Keratinocyte (primary cell): Measurements from ENCODE around the gene SLC10A3. TPM values are rescaled to one million over a fixed set of nuclear protein-coding genes. Genes with fewer than 3 reads are reported as not detected.

Experiments used
- DNase-seq: peaks from one replicate; pipeline ENCODE4 v3.0.0-alpha.2; 2011; ENCODE audit warnings: low read depth, missing footprints, low spot score
- FAIRE-seq: peaks from 2 replicates; lab custom pipeline; 2011; peaks lifted over from hg19 to GRCh38; lab: Jason Lieb, UNC
- H2AFZ ChIP-seq: 2 replicates; pipeline ENCODE4 v1.6.0; 2012; ENCODE audit warnings: low read length, control low read depth, inconsistent platforms; ENCODE audit not compliant: control insufficient read depth
- H3K27ac ChIP-seq: 2 replicates; pipeline ENCODE4 v1.5.1; 2011; ENCODE audit warnings: low read length; ENCODE audit not compliant: control insufficient read depth, insufficient read depth
- H3K27me3 ChIP-seq: 3 replicates; pipeline ENCODE4 v1.6.0; 2011; ENCODE audit warnings: low read length; ENCODE audit not compliant: control insufficient read depth, insufficient read depth; ENCODE audit errors: extremely low read depth
- H3K36me3 ChIP-seq, 2 experiments: 2 replicates in 1 of 2; 3 replicates in 1 of 2; pipeline ENCODE4 v1.5.1; 2011; ENCODE audit warnings: low read length in 2 of 2, mild to moderate bottlenecking in 1 of 2; ENCODE audit not compliant: control insufficient read depth in 2 of 2, insufficient read depth in 2 of 2; ENCODE audit errors: extremely low read depth in 1 of 2
- H3K4me1 ChIP-seq: 3 replicates; pipeline ENCODE4 v1.5.1; 2011; ENCODE audit warnings: low read length; ENCODE audit not compliant: control insufficient read depth, insufficient read depth; ENCODE audit errors: extremely low read depth
- H3K4me2 ChIP-seq: 3 replicates; pipeline ENCODE4 v1.6.0; 2011; ENCODE audit warnings: low read depth, low read length; ENCODE audit not compliant: control insufficient read depth, insufficient read depth; ENCODE audit errors: extremely low read depth
- H3K4me3 ChIP-seq, 3 experiments: fragments of 200-600 bp in 1 of 3; sonication (generic) in 1 of 3; 2 replicates in 2 of 3; 3 replicates in 1 of 3; pipeline ENCODE4 v1.5.1; 2011 to 2016; ENCODE audit warnings: low read length in 3 of 3, mild to moderate bottlenecking in 3 of 3, control low read depth in 2 of 3, inconsistent platforms in 1 of 3, low read depth in 1 of 3, mixed read lengths in 1 of 3, mixed run types in 1 of 3, moderate library complexity in 1 of 3; ENCODE audit not compliant: control insufficient read depth in 2 of 3, insufficient read depth in 2 of 3; ENCODE audit errors: extremely low read depth in 1 of 3
- H3K79me2 ChIP-seq: 2 replicates; pipeline ENCODE4 v1.6.0; 2012; ENCODE audit warnings: low read length; ENCODE audit not compliant: control insufficient read depth, insufficient read depth
- H3K9ac ChIP-seq: 3 replicates; pipeline ENCODE4 v1.6.0; 2011; ENCODE audit warnings: low read length; ENCODE audit not compliant: control insufficient read depth, insufficient read depth; ENCODE audit errors: extremely low read depth
- H3K9me1 ChIP-seq: 3 replicates; pipeline ENCODE4 v1.6.0; 2011; ENCODE audit warnings: low read length; ENCODE audit not compliant: control insufficient read depth, insufficient read depth; ENCODE audit errors: extremely low read depth
- H3K9me3 ChIP-seq: 2 replicates; pipeline ENCODE4 v1.5.1; 2012; ENCODE audit warnings: low read depth, low read length; ENCODE audit not compliant: control insufficient read depth
- H4K20me1 ChIP-seq: 3 replicates; pipeline ENCODE4 v1.6.0; 2011; ENCODE audit warnings: low read length; ENCODE audit not compliant: control insufficient read depth, insufficient read depth; ENCODE audit errors: extremely low read depth
- EZH2 ChIP-seq: IDR thresholded peaks from one replicate; pipeline ENCODE4 v1.6.1; 2012; ENCODE audit warnings: inconsistent platforms, mild to moderate bottlenecking, low read length, moderate library complexity
- dilution Hi-C: fragments of 300-500 bp; cut with MboI; formaldehyde crosslinking; loops from one replicate; pipeline ENCODE4 v1.7.0; 2020; ENCODE audit warnings: low sequenced_read_pairs; ENCODE audit not compliant: extremely low pct_ligation_motif_present
- polyA plus RNA-seq, 5 experiments: library from polyadenylated mRNA; depleted of rRNA in 3 of 5; stranded (reverse) in 3 of 5; stranded (forward) in 1 of 5; unstranded in 1 of 5; fragments of >200 nt; gene quantifications; 1 replicate in 1 of 5; 2 replicates in 3 of 5; 3 replicates in 1 of 5; pipeline versions ENCODE4 v1.2.1 to v1.2.3, GENCODE V29; 2011 to 2012; ENCODE audit warnings: missing spikeins in 2 of 5, low read depth in 1 of 5, low replicate concordance in 1 of 5
- TF ChIP-seq, protein P1 (sequence below), 3 experiments: IDR thresholded peaks in 1 of 3; conservative IDR thresholded peaks in 1 of 3; optimal IDR thresholded peaks in 1 of 3; 2 replicates in 2 of 3; 3 replicates in 1 of 3; pipeline versions ENCODE3 to v1.5.1; 2011; ENCODE audit warnings: low read length in 3 of 3, mild to moderate bottlenecking in 3 of 3, moderate library complexity in 2 of 3, control low read depth in 1 of 3, inconsistent platforms in 1 of 3; ENCODE audit not compliant: insufficient read depth in 2 of 3; ENCODE audit errors: extremely low read depth in 1 of 3

The SLC10A3 gene
- polyA plus RNA-seq, 1 donor (not counting 4 experiments of a cell fraction or from before 2014, with no cell fraction given): 8.1 TPM

DNA sequence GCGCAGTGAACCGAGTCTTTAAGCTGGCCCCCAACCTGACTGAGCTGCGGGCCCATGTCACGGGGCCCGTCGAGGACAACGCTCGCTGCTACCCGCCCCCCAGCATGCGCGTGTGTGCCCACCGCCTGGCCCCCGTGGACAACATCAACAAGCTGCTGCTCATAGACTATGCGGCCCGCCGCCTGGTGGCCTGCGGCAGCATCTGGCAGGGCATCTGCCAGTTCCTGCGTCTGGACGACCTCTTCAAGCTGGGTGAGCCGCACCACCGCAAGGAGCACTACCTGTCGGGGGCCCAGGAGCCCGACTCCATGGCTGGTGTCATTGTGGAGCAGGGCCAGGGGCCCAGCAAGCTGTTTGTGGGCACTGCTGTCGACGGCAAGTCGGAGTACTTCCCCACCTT lies 30.1 kb downstream of the SLC10A3 start:
- no peaks in the 10 kb centered on the region for H3K27me3 ChIP-seq
- no peak for FAIRE-seq
- no peak for TF ChIP-seq EZH2
- TF ChIP-seq, protein P1, sequence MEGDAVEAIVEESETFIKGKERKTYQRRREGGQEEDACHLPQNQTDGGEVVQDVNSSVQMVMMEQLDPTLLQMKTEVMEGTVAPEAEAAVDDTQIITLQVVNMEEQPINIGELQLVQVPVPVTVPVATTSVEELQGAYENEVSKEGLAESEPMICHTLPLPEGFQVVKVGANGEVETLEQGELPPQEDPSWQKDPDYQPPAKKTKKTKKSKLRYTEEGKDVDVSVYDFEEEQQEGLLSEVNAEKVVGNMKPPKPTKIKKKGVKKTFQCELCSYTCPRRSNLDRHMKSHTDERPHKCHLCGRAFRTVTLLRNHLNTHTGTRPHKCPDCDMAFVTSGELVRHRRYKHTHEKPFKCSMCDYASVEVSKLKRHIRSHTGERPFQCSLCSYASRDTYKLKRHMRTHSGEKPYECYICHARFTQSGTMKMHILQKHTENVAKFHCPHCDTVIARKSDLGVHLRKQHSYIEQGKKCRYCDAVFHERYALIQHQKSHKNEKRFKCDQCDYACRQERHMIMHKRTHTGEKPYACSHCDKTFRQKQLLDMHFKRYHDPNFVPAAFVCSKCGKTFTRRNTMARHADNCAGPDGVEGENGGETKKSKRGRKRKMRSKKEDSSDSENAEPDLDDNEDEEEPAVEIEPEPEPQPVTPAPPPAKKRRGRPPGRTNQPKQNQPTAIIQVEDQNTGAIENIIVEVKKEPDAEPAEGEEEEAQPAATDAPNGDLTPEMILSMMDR (optimal IDR thresholded peaks at IDR 0.05 in 1 of 3, IDR thresholded peaks at IDR 0.05 in 1 of 3, conservative IDR thresholded peaks at IDR 0.05 in 1 of 3; ENCODE audit: extremely low read depth in 1 of 3, insufficient read depth in 2 of 3, low read length in 3 of 3): peak in 2 of 3 experiments; percentile 24 to 49

DNA sequence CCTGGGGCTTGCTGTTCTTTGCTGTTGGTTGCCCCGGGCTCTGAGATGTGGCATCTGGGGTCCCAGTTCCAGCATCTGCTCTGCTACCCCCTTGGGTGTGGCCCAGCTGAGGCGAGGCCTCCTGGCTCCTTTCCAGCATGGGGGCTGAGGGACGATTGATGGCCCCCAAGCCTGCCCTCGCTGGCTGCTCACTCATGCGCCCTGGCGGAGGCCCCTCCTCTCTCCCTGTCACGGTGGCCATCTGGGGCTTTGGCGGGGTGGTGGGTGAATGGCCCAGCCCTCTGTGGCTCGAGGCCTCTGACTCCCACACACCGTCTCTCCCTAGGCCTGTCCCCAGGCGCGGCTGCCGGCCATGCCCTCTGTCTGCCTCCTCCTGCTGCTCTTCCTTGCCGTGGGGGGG lies 30.6 kb downstream of the SLC10A3 start:
- no peak overlapping the region for H3K9ac ChIP-seq

More for the DNA sequence above, 30.1 kb downstream of the SLC10A3 start:
- Histone ChIP-seq H3K36me3 (peaks cover 0 to 3% of the 10 kb centered on the region in 2 experiments), H3K9me3 (no peaks in the 10 kb centered on the region), H3K27ac (no peak overlapping the region), H3K4me2 (no peak overlapping the region), H3K4me1 (peaks cover 4% of the 10 kb centered on the region), H4K20me1 (no peaks in the 10 kb centered on the region), H3K79me2 (peaks cover 8% of the 10 kb centered on the region), H3K9ac (no peak overlapping the region), H2AFZ (no peak overlapping the region), H3K4me3 (no peak overlapping the region), H3K9me1 (no peaks in the 10 kb centered on the region)
- dilution Hi-C loops: no loop called here
- DNase-seq: no peak

More for the DNA sequence above, 30.6 kb downstream of the SLC10A3 start:
- dilution Hi-C loops: no loop called here
- peak overlapping the region in 1 of 3 experiments; percentile 48 for H3K4me3 ChIP-seq
- DNase-seq (no peak), FAIRE-seq (no peak)
- H3K79me2 ChIP-seq: peaks cover 8% of the 10 kb centered on the region
- no peak overlapping the region for H2AFZ ChIP-seq
- H3K36me3 ChIP-seq: peaks cover 0 to 3% of the 10 kb centered on the region in 2 experiments
- no peaks in the 10 kb centered on the region for H3K9me3 ChIP-seq
- peak overlapping the region; percentile 66 for H3K4me2 ChIP-seq
- H3K27me3 ChIP-seq: no peaks in the 10 kb centered on the region
- peaks cover 4% of the 10 kb centered on the region for H3K4me1 ChIP-seq
- H3K9me1 ChIP-seq: no peaks in the 10 kb centered on the region
- no peaks in the 10 kb centered on the region for H4K20me1 ChIP-seq
- TF ChIP-seq, protein P1 (optimal IDR thresholded peaks at IDR 0.05 in 1 of 3, IDR thresholded peaks at IDR 0.05 in 1 of 3, conservative IDR thresholded peaks at IDR 0.05 in 1 of 3; ENCODE audit: extremely low read depth in 1 of 3, insufficient read depth in 2 of 3, low read length in 3 of 3): no peak
- H3K27ac ChIP-seq: no peak overlapping the region
